Measurements from ENCODE around the gene ZBTB7C.

Gene ZBTB7C

DNA sequence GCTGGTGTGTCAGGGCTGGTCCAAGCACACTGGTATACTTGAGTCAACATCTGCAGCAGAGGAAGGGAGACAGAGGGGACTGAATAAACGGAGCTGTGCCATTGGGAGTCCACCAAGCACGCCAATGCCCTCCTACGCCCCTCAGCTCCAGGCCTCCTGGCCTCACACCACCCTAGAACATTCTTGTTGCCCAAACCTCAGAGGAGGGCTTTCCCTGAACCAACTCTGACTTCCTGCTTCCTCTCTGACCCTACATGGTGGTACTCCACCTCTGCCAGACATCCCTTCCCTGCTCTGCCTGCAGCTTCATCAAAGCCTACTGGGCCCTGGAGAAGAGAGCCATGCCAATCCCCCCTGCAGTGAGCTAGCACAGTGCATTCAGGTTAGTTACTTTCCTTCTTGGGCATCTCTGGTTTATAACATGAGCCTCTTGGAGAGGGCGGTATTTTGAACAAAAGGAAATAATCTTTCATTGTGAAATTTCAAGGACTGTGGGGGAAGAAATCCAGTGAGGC lies 54.4 kb downstream of the ZBTB7C start:
- DNase-seq (ENCODE audit: low read depth): no peak

GRCh38 chr18:48352051-48352755 lies 57.0 kb downstream of the ZBTB7C start:
- no peak for DNase-seq (ENCODE audit: low read depth)

GRCh38 chr18:48351216-48352050 lies 57.8 kb downstream of the ZBTB7C start:
- no peak for DNase-seq (ENCODE audit: low read depth)

GRCh38 chr18:48348739-48349138 lies 60.4 kb downstream of the ZBTB7C start:
- no peak for DNase-seq (ENCODE audit: low read depth)

- no peak for DNase-seq (ENCODE audit: low read depth)
Observed at GRCh38 chr18:48347756-48348326, 61.3 kb downstream of the ZBTB7C start.

DNA sequence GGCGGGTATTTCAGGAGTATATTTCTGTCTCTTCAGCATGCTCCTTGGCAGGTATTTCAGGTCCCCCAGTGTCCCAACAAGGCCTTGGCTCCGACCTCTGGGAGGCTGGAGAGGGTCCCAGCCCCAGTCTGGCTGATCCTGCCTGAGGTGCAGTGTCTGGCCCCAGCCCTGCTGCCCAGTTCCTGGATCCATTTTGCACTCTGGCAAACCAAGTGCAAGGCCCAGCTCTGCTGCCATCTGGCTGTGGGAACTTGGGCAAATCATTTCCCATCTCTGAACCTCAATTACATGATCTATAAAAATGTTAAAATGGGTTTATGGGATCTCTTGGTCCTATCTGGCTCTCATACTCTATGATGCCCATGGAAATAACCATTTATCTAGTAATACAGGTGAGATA lies 63.6 kb downstream of the ZBTB7C start:
- DNase-seq (ENCODE audit: low read depth): no peak

DNA sequence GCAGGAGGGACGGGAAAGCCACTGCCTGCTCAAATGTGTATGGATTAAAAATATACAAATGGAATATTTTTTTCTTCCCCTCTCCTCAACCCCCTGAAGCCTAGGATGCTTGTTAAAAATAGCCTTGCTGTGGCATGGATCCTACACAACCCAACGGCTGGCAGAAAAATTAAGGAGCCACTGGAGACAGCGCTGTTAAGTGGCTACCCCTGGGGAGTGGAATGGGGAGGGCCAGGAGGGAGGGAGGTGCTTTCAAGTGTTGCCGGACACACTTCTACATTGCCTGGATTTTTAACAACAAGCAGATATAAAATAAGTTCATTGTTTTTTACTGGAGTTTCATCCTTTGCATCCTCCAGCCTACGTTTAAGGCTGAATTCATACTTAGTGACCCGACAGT lies 66.6 kb downstream of the ZBTB7C start:
- DNase-seq (ENCODE audit: low read depth): no peak

DNA sequence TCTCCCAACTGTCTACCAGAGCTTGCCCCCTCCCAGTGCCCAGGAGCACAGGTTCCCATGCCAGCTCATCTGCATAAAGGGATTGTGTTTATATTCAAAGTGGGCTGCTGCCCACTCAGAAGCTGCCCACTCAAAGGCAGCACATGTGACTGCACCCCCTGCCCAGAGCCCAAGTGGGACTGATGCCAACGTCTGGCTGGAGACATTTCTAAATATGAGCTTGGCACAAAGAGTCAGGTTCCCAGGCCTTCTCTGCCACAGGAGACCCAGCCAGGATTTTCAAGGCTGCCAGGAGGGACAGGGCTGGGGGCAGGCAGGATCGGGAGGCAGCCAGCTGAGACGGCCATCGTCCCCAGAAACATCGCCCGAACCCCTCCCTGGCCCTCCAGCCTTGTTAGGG lies 67.1 kb downstream of the ZBTB7C start:
- no peak for DNase-seq (ENCODE audit: low read depth)

GRCh38 chr18:48340560-48340959 lies 68.6 kb downstream of the ZBTB7C start:
- DNase-seq (ENCODE audit: low read depth): no peak

DNA sequence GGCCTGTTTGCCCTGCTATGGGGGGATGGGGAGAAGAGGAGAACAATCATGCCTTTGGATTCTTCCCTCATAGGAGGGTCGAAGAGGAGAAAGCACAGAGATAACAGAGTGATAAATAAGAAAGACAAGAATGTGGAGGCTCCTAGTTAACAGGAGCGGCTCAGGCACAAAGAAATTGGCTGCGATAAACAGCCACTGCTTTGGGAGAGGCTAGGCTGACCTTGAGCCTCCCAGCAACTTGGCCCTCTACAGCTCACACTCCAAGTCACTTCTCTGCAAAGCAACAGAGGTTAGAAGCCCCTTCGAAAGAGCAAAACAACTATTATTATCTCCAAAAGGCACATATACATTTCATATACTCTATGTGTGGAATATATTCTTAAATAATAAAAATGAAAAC lies 69.5 kb downstream of the ZBTB7C start:
- no peak for DNase-seq (ENCODE audit: low read depth)

GRCh38 chr18:48338915-48339314 lies 70.3 kb downstream of the ZBTB7C start:
- no peak for DNase-seq (ENCODE audit: low read depth)

- no peak for DNase-seq (ENCODE audit: low read depth)
Observed at GRCh38 chr18:48337053-48337452, 72.1 kb downstream of the ZBTB7C start.

DNA sequence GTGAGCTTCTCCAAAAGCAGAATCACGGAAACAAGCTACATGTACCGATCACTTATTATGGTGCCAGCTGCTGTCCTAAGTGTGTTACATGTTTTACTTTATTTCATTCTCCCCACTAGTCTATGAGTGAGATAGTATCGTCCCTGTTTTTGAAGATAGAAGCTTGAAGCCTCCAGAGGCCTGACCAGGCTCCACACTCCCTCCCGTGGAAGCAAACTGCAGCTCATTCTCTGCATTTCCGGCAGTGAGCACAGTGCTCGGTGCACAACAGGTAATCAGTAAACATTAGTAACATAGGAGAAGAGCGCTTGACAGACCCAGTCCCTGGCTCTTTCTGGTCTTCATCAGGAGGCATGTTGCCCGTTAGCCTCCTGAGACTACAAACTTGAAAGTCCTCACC lies 72.9 kb downstream of the ZBTB7C start:
- no peak for DNase-seq (ENCODE audit: low read depth)

GRCh38 chr18:48335829-48336228 lies 73.4 kb downstream of the ZBTB7C start:
- no peak for DNase-seq (ENCODE audit: low read depth)

DNA sequence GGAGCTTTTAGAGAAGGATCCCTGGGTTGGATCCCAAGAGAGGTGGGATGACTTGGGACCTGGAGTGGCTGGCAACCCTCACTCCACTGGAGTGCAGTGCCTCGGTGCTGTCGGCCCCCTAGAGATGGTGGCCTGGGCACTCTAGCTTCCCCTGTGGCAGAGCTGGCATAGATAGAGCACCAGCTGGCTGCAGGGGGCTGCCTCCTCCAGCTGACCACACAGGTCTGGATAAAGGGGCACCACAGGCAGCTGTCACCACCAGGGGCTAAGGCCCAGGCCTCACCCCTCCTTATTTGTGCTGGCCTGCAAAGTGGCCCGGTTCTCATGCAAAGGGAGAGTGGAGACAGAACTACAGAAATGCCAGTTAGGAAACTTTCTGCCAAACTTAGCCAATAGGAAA lies 74.3 kb downstream of the ZBTB7C start:
- no peak for DNase-seq (ENCODE audit: low read depth)

DNA sequence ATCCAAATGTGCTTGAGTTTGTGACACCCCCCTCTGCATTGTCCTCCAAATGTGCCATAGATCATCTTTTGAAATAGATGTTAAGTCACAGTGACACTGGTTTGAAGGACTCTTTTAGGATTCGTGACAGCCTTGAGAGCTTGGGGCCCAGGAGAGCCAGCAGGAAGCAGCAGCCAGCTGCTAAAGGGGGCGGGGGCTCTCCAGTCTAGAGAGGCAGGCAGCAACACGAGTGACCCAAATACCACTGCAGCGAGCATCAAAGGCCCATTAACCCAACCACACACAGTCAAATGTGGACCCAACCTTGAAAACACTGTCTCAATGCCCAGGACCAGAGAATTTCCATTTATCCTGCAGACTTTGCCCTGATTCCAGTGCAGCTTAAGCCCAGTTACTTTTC lies 75.6 kb downstream of the ZBTB7C start:
- no peak for DNase-seq (ENCODE audit: low read depth)

DNA sequence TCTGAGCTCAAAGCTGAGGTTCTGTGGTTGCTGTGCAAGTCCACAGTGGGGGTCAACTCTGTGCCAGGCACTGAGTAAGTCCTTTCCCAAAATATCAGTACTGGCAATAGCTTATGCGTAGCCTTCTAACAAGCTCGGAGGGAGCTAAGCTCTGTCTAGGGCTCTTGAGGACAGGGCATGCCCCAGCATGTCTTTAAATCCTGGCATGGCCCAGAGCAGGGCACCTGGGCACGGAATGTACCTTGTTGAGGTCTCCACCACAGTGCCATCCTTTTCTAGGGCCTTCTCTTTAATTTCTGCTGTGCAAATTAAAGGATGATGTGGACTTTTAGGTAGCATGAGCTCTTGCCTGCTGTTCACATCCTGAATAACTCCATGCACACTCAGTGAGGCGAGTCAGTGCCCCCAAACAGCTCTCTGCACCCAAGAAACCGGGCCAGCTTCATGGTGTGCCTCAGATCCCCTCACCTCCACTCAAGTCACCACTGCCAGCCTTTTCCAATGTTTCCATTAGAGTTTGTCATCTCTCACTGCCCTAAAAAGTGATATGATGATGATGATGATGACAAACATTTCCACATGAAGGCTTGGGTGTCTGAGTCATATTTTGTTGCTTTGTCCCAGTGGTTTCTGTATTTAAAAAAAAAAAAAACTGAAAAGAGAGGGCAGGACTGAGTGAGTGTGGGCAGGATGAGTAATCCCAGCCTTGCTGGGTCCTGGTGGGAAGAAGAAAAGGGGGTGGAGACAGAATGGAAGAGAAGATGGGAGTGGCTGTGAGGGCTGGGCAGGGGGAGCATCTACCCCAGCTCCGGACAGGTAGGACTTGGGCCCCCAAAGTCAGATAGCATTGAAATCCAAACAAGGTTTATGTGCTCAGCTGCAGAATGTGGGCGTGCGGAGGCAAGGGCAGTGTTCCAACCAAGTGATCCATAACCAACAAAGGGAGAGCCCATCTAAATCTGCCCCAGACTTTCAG lies 78.9 kb downstream of the ZBTB7C start:
- DNase-seq (ENCODE audit: low read depth): no peak

- no peak for DNase-seq (ENCODE audit: low read depth)
Observed at GRCh38 chr18:48328473-48329210, 80.5 kb downstream of the ZBTB7C start.

DNA sequence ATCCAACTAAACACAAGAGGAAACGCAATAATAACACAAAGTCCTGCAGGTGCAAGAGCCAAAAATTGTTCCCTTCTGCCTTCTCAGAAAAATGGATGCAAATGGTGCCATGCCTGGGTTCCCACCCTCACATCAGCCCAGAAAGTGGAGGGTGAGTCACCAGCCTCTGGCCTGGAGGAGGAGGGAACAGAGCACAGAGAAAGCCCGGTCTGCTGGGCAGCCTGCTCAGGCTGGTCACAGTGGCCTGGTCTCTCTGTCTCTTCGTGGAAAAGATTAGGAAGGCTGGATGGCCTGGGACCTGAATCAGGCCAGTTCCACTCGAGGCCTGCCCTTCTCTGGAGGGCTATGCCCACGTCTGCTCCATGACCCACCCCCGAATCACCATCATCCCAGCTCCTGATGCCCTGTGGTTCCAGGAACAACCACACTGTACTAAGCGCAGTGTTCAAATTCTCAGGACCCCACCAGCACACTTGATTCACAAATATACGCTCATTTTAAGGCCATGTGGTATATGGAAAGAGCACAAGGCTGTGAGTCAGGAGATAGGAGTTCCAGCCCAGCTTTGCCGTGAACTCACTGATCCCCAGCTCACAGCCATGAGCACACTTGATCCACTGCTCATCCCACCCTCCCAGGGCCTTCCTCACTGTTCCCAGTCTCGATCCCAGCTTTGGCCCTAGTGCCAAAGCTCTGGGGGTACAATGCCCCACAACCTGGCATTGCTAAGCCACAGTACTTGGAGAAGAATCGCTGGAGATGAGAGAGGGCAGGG lies 82.1 kb downstream of the ZBTB7C start:
- no peak for DNase-seq (ENCODE audit: low read depth)

DNA sequence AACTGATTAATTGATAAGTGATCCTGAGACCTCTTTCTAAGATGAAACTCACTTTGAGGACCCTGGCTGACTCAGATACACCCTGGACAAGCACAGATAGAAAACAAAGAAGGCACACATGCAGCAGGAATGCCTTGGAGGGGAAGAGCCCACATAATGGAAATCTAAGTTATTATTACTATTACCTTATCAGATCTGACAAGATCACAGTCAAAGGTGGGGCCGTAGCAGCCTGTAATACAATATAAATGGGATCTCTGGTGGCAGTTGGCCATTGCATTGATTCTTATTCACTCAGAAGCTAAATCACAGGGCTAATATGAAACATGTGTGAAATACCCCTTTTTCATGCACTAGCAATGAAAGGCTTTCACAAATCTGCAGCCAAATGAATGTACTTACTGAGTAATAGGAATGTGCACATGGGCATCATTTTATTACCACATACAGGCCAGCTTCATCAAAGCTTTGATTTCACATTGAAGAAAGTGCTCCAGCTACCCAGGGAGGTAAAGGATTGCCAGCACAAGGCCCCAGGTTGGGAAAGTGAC lies 84.0 kb downstream of the ZBTB7C start:
- no peak for DNase-seq (ENCODE audit: low read depth)

Data from activated T-helper 9 cell treated with anti-CD3 and anti-CD28 coated beads, Interleukin-2, amount 50 U/mL, for 16 hours (primary cell).